ENCODE measurements around the gene DNTT.

Gene DNTT

GRCh38 chr10:96367470-96367869 lies 63.2 kb downstream of the DNTT start:
- CTCF ChIA-PET, result no interaction called here
- TF ChIP-seq BHLHE40 (IDR thresholded peaks at IDR 0.05; ENCODE audit: borderline replicate concordance) (no peak), ARNT (IDR thresholded peaks at IDR 0.05) (no peak), FOXA1 (IDR thresholded peaks at IDR 0.05) (no peak), HDGF (IDR thresholded peaks at IDR 0.05; ENCODE audit: borderline replicate concordance) (no peak), NFRKB (IDR thresholded peaks at IDR 0.05) (no peak), ELF4 (IDR thresholded peaks at IDR 0.05) (no peak), L3MBTL2 (conservative IDR thresholded peaks at IDR 0.05) (no peak), ZNF384 (IDR thresholded peaks at IDR 0.05) (no peak)
- no peak for DNase-seq (ENCODE audit: extremely low spot score)
- POLR2A ChIA-PET, result no interaction called here

GRCh38 chr10:96368971-96369370 lies 64.7 kb downstream of the DNTT start:
- POLR2A ChIA-PET, result no interaction called here
- TF ChIP-seq ELF4 (IDR thresholded peaks at IDR 0.05), result no peak
- TF ChIP-seq SP1 (IDR thresholded peaks at IDR 0.05), result no peak
- no peak for TF ChIP-seq FOXA1 (IDR thresholded peaks at IDR 0.05)
- no peak for TF ChIP-seq PKNOX1 (IDR thresholded peaks at IDR 0.05)
- TF ChIP-seq FOXM1 (IDR thresholded peaks at IDR 0.05; ENCODE audit: borderline replicate concordance), result no peak
- no peak for TF ChIP-seq CTBP1 (IDR thresholded peaks at IDR 0.05; ENCODE audit: borderline replicate concordance)
- TF ChIP-seq NFRKB (IDR thresholded peaks at IDR 0.05), result no peak
- no peak for TF ChIP-seq HDGF (IDR thresholded peaks at IDR 0.05; ENCODE audit: borderline replicate concordance)
- TF ChIP-seq SUZ12 (IDR thresholded peaks at IDR 0.05), result no peak
- TF ChIP-seq LEF1 (IDR thresholded peaks at IDR 0.05; ENCODE audit: borderline replicate concordance), result no peak
- TF ChIP-seq ZNF384 (IDR thresholded peaks at IDR 0.05), result no peak
- no peak for TF ChIP-seq TARDBP (IDR thresholded peaks at IDR 0.05)
- no peak for TF ChIP-seq FOXK2 (IDR thresholded peaks at IDR 0.05)
- TF ChIP-seq L3MBTL2 (conservative IDR thresholded peaks at IDR 0.05), result no peak
- no peak for TF ChIP-seq ARNT (IDR thresholded peaks at IDR 0.05)
- no peak for TF ChIP-seq BHLHE40 (IDR thresholded peaks at IDR 0.05; ENCODE audit: borderline replicate concordance)
- DNase-seq (ENCODE audit: extremely low spot score), result no peak
- CTCF ChIA-PET, result interaction anchor here (0.6 kb wide), 1 partner anchor 260 kb away, joined by 7 read pairs; no protein-coding TSS in a partner anchor

DNA sequence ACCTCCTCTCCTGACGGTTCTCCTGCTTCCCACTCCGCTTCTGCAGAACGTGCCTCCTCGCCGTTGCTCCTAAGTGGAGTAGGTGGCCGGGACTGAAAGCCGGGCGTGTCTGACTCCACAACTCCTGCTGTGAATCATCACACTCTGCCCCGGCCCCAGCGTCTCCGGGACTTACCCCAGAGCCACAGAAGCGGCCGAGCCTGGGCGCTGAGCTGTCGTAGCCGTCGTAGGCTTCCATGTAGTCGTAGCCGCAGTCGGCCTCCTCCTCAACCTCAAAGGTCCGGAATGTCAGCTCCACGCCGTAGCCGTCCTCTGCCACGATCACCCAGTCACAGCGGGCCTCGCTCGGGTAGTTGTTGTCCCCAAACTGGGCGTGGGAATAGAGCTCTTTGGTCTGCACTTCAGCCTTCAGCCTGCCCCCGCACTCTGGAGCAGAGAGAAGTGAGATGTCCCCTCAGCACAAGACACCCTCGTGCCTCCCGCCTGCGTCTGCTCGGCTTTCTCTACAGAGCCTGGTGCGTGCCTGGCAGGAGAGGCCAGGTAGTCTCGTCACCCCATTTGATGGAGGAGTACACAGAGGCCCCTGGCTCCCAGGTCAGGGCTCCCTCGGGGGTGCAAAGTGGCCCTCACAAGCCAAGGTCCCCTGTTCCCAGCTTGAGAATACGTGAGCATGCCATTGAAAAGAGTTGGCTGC lies 65.8 kb downstream of the DNTT start:
- peak; percentile 24 for DNase-seq (ENCODE audit: extremely low spot score)

DNA sequence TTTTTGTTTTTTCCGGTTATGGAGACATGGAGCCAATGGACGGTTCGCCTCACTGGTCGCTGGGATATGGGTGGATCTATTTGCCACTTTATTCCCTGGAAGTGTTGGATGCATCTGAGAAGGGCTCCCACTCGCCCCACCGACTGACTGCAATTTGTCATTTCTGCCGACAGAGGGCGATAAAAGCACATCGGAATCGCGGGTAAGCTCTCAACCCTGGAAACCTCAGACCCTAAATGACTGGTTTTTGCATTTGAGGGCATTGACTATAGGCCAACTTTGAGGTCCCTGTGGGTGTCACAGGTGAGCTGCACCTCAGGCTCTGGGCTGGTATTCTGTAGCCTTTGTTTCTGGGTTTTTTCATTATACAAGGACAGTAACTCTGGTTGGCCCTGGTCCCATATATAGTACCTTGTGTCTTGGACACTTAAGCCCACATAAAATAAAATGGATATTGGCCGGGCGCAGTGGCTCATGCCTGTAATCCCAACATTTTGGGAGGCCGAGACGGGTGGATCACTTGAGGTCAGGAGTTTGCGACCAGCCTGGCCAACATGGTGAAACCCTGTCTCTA lies 66.4 kb downstream of the DNTT start:
- ChIA-PET CTCF (interaction anchor here (0.6 to 1.2 kb wide), 4 partner anchors 30 to 134 kb away, joined by 3 to 6 read pairs (median 4); no protein-coding TSS in a partner anchor), POLR2A (no interaction called here)
- peak; percentile 87 for DNase-seq (ENCODE audit: extremely low spot score)
- TF ChIP-seq FOXK2 (IDR thresholded peaks at IDR 0.05) (no peak), HDGF (IDR thresholded peaks at IDR 0.05; ENCODE audit: borderline replicate concordance) (no peak), CTBP1 (IDR thresholded peaks at IDR 0.05; ENCODE audit: borderline replicate concordance) (no peak), BHLHE40 (IDR thresholded peaks at IDR 0.05; ENCODE audit: borderline replicate concordance) (no peak), ELF4 (IDR thresholded peaks at IDR 0.05) (no peak), TARDBP (IDR thresholded peaks at IDR 0.05) (no peak), FOXA1 (IDR thresholded peaks at IDR 0.05) (no peak), L3MBTL2 (conservative IDR thresholded peaks at IDR 0.05) (no peak), PKNOX1 (IDR thresholded peaks at IDR 0.05) (no peak), SP1 (IDR thresholded peaks at IDR 0.05) (no peak), ARNT (IDR thresholded peaks at IDR 0.05) (no peak), ZNF384 (IDR thresholded peaks at IDR 0.05) (no peak), LEF1 (IDR thresholded peaks at IDR 0.05; ENCODE audit: borderline replicate concordance) (no peak), SUZ12 (IDR thresholded peaks at IDR 0.05) (no peak), NFRKB (IDR thresholded peaks at IDR 0.05) (no peak), FOXM1 (IDR thresholded peaks at IDR 0.05; ENCODE audit: borderline replicate concordance) (no peak)

More for the DNA sequence above, 65.8 kb downstream of the DNTT start:
- POLR2A ChIA-PET, result no interaction called here
- TF ChIP-seq BHLHE40 (IDR thresholded peaks at IDR 0.05; ENCODE audit: borderline replicate concordance), result no peak
- CTCF ChIA-PET, result interaction anchor here (0.8 to 1.2 kb wide), 2 partner anchors 29 to 134 kb away, joined by 4 read pairs; no protein-coding TSS in a partner anchor

DNA sequence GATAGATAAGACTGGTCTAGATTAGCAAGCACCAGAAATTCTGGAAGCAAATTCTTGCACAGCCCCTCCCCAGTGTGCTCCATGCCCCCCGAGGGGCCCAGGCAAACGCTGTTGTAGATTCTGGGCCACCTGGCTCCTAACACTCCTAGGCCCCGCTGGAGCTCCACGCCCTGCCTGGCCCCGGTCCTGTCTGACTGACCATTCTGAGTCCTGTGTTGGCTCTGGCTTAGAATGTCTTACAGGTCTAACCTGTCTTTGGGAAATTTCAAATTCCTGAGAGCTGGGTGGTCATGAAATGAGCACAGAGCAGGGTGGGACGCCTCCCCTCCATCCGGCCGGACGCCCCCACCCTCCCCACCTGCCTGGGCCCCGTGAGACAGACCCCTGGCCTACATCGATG lies 67.1 kb downstream of the DNTT start:
- TF ChIP-seq PKNOX1 (IDR thresholded peaks at IDR 0.05), result no peak
- TF ChIP-seq FOXM1 (IDR thresholded peaks at IDR 0.05; ENCODE audit: borderline replicate concordance), result no peak
- no peak for TF ChIP-seq TARDBP (IDR thresholded peaks at IDR 0.05)
- TF ChIP-seq SUZ12 (IDR thresholded peaks at IDR 0.05), result no peak
- TF ChIP-seq ELF4 (IDR thresholded peaks at IDR 0.05), result no peak
- TF ChIP-seq LEF1 (IDR thresholded peaks at IDR 0.05; ENCODE audit: borderline replicate concordance), result no peak
- TF ChIP-seq CTBP1 (IDR thresholded peaks at IDR 0.05; ENCODE audit: borderline replicate concordance), result no peak
- TF ChIP-seq ZNF384 (IDR thresholded peaks at IDR 0.05), result no peak
- TF ChIP-seq FOXK2 (IDR thresholded peaks at IDR 0.05), result no peak
- TF ChIP-seq SP1 (IDR thresholded peaks at IDR 0.05), result no peak
- no peak for TF ChIP-seq FOXA1 (IDR thresholded peaks at IDR 0.05)
- no peak for TF ChIP-seq HDGF (IDR thresholded peaks at IDR 0.05; ENCODE audit: borderline replicate concordance)
- TF ChIP-seq ARNT (IDR thresholded peaks at IDR 0.05), result no peak
- no peak for TF ChIP-seq NFRKB (IDR thresholded peaks at IDR 0.05)
- TF ChIP-seq BHLHE40 (IDR thresholded peaks at IDR 0.05; ENCODE audit: borderline replicate concordance), result no peak
- no peak for TF ChIP-seq L3MBTL2 (conservative IDR thresholded peaks at IDR 0.05)
- DNase-seq (ENCODE audit: extremely low spot score), result no peak
- ChIA-PET CTCF (interaction anchor here (0.6 kb wide), 2 partner anchors 42 to 468 kb away, joined by 3 read pairs; no protein-coding TSS in a partner anchor), POLR2A (no interaction called here)

All from HEK293T (cell line).